Glutamatergic neuron (in vitro differentiated cells): Measurements from ENCODE around the gene PTTG1IP2. TPM values are rescaled to one million over a fixed set of nuclear protein-coding genes. Genes with fewer than 3 reads are reported as not detected.

Experiments used
- DNase-seq: peaks from one replicate; pipeline ENCODE4 v3.0.0; 2022
- H3K27ac Mint-ChIP-seq: one replicate; pipeline ENCODE4 v1.8.0; 2020; ENCODE audit warnings: mild to moderate bottlenecking, mixed read lengths, inconsistent platforms; ENCODE audit not compliant: unreplicated experiment
- H3K27me3 Mint-ChIP-seq: one replicate; pipeline ENCODE4 v1.8.0; 2020; ENCODE audit warnings: mild to moderate bottlenecking, moderate library complexity, mixed read lengths, inconsistent platforms; ENCODE audit not compliant: unreplicated experiment
- H3K36me3 Mint-ChIP-seq: one replicate; pipeline ENCODE4 v1.8.0; 2020; ENCODE audit warnings: mild to moderate bottlenecking, mixed read lengths, inconsistent platforms; ENCODE audit not compliant: unreplicated experiment
- H3K4me1 Mint-ChIP-seq: one replicate; pipeline ENCODE4 v1.8.0; 2020; ENCODE audit warnings: mild to moderate bottlenecking, low read depth, mixed read lengths, inconsistent platforms; ENCODE audit not compliant: unreplicated experiment
- H3K4me3 Mint-ChIP-seq: one replicate; pipeline ENCODE4 v1.8.0; 2020; ENCODE audit warnings: mild to moderate bottlenecking, mixed read lengths, inconsistent platforms; ENCODE audit not compliant: unreplicated experiment
- H3K9me3 Mint-ChIP-seq: one replicate; pipeline ENCODE4 v1.8.0; 2020; ENCODE audit warnings: mild to moderate bottlenecking, moderate library complexity, mixed read lengths, inconsistent platforms; ENCODE audit not compliant: unreplicated experiment
- total RNA-seq: library from RNA; stranded (reverse); fragmentation: NEBNext Ultra II Directional; extraction: Animal tissue kit (Norgen Biotek cat#: 25700); gene quantifications from one replicate; pipeline ENCODE4 v1.2.1, GENCODE V29; 2021; ENCODE audit not compliant: unreplicated experiment
- TF ChIP-seq, protein P1 (sequence below): fragments of 200-600 bp; sonication (generic); IDR thresholded peaks from one replicate; pipeline ENCODE4 v1.5.0; 2021; ENCODE audit not compliant: partially characterized antibody, unreplicated experiment

PTTG1IP2 gene
- total RNA-seq, 1 donor from 2014 or later, result not detected

- no peaks in the 10 kb centered on the region for H3K4me1 Mint-ChIP-seq
- H3K27ac Mint-ChIP-seq, result no peak overlapping the region
- no peak overlapping the region for H3K4me3 Mint-ChIP-seq
- TF ChIP-seq, protein P1, sequence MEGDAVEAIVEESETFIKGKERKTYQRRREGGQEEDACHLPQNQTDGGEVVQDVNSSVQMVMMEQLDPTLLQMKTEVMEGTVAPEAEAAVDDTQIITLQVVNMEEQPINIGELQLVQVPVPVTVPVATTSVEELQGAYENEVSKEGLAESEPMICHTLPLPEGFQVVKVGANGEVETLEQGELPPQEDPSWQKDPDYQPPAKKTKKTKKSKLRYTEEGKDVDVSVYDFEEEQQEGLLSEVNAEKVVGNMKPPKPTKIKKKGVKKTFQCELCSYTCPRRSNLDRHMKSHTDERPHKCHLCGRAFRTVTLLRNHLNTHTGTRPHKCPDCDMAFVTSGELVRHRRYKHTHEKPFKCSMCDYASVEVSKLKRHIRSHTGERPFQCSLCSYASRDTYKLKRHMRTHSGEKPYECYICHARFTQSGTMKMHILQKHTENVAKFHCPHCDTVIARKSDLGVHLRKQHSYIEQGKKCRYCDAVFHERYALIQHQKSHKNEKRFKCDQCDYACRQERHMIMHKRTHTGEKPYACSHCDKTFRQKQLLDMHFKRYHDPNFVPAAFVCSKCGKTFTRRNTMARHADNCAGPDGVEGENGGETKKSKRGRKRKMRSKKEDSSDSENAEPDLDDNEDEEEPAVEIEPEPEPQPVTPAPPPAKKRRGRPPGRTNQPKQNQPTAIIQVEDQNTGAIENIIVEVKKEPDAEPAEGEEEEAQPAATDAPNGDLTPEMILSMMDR, result no peak
- DNase-seq, result no peak
- peaks cover 24% of the 10 kb centered on the region for H3K36me3 Mint-ChIP-seq
- H3K27me3 Mint-ChIP-seq, result no peaks in the 10 kb centered on the region
- H3K9me3 Mint-ChIP-seq, result peaks cover 10% of the 10 kb centered on the region
Measured at GRCh38 chr7:90465816-90466215, 3.6 kb upstream of the PTTG1IP2 start.

- no peak overlapping the region for H3K4me3 Mint-ChIP-seq
- DNase-seq, result no peak
- H3K27me3 Mint-ChIP-seq, result no peaks in the 10 kb centered on the region
- no peaks in the 10 kb centered on the region for H3K9me3 Mint-ChIP-seq
- TF ChIP-seq, protein P1, result no peak
- H3K36me3 Mint-ChIP-seq, result no peaks in the 10 kb centered on the region
- H3K4me1 Mint-ChIP-seq, result no peaks in the 10 kb centered on the region
- H3K27ac Mint-ChIP-seq, result no peak overlapping the region
Measured at GRCh38 chr7:90472805-90473540, 3.5 kb downstream of the PTTG1IP2 start.

- Mint-ChIP-seq H3K4me1 (no peaks in the 10 kb centered on the region), H3K36me3 (no peaks in the 10 kb centered on the region), H3K4me3 (no peak overlapping the region), H3K27ac (no peak overlapping the region), H3K27me3 (no peaks in the 10 kb centered on the region), H3K9me3 (no peaks in the 10 kb centered on the region)
- TF ChIP-seq, protein P1, result no peak
- no peak for DNase-seq
Measured at GRCh38 chr7:90473814-90474213, 4.4 kb downstream of the PTTG1IP2 start.

- TF ChIP-seq, protein P1, result no peak
- H3K36me3 Mint-ChIP-seq, result no peaks in the 10 kb centered on the region
- no peaks in the 10 kb centered on the region for H3K4me1 Mint-ChIP-seq
- H3K27ac Mint-ChIP-seq, result no peak overlapping the region
- H3K4me3 Mint-ChIP-seq, result no peak overlapping the region
- H3K9me3 Mint-ChIP-seq, result no peaks in the 10 kb centered on the region
- no peak for DNase-seq
- H3K27me3 Mint-ChIP-seq, result no peaks in the 10 kb centered on the region
Measured at GRCh38 chr7:90474284-90475210, 5.1 kb downstream of the PTTG1IP2 start.
